BJ (cell line): Measurements from ENCODE around the gene ALCAM. TPM values are rescaled to one million over a fixed set of nuclear protein-coding genes. Genes with fewer than 3 reads are reported as not detected.

Source experiments
- CTCF ChIA-PET: fragments of 350-600 bp; formaldehyde crosslinking; extraction: SDS; loops from one replicate; lab custom pipeline; 2021; ENCODE audit warnings: antibody characterized with exemption, inconsistent platforms; lab: Yijun Ruan, JAX
- POLR2A ChIA-PET: fragments of 300-600 bp; sonication (Branson Sonifier 250); formaldehyde crosslinking; extraction: SDS; loops from one replicate; lab custom pipeline; 2021; ENCODE audit warnings: antibody characterized with exemption; lab: Charles Lee
- DNase-seq: peaks from one replicate; pipeline ENCODE4 v3.0.0-alpha.2; 2011; ENCODE audit warnings: low read depth
- H3K27me3 ChIP-seq: 2 replicates; pipeline ENCODE4 v1.6.0; 2011; ENCODE audit warnings: low read length; ENCODE audit not compliant: control insufficient read depth, insufficient read depth
- H3K36me3 ChIP-seq: 2 replicates; pipeline ENCODE4 v1.5.1; 2011; ENCODE audit warnings: low read length; ENCODE audit not compliant: control insufficient read depth, insufficient read depth
- H3K4me3 ChIP-seq: 2 replicates; pipeline ENCODE4 v1.5.1; 2011; ENCODE audit warnings: low read depth, mild to moderate bottlenecking, control low read depth, low read length
- CTCF ChIP-seq: IDR thresholded peaks from 2 replicates; pipeline ENCODE4 v1.5.1; 2011; ENCODE audit warnings: low read depth, mild to moderate bottlenecking, control low read depth, inconsistent platforms, low read length, moderate library complexity; ENCODE audit not compliant: insufficient read depth
- polyA plus RNA-seq: library from polyadenylated mRNA; depleted of rRNA; stranded (reverse); fragments of >200 nt; gene quantifications from 2 replicates; pipeline ENCODE4 v1.2.3, GENCODE V29; 2011

ALCAM gene
- polyA plus RNA-seq, 1 experiment = 89.5 TPM

GRCh38 chr3:105538483-105538882, 171.8 kb downstream of the ALCAM start:
- no peaks in the 10 kb centered on the region for H3K27me3 ChIP-seq
- peaks cover 2% of the 10 kb centered on the region for H3K36me3 ChIP-seq
- H3K4me3 ChIP-seq = no peak overlapping the region
- CTCF ChIA-PET = no interaction called here
- TF ChIP-seq CTCF = no peak
- POLR2A ChIA-PET = no interaction called here
- DNase-seq = no peak

GRCh38 chr3:105539897-105540296, 173.2 kb downstream of the ALCAM start:
- Histone ChIP-seq H3K27me3 (no peaks in the 10 kb centered on the region), H3K36me3 (peaks cover 2% of the 10 kb centered on the region; the same call in 1 of the 2 replicates), H3K4me3 (no peak overlapping the region)
- CTCF ChIA-PET = no interaction called here
- TF ChIP-seq CTCF = no peak
- DNase-seq = no peak
- POLR2A ChIA-PET = no interaction called here

- DNase-seq = no peak
Observed at GRCh38 chr3:105542282-105543019, 175.7 kb downstream of the ALCAM start.

GRCh38 chr3:105545051-105545450, 178.3 kb downstream of the ALCAM start:
- CTCF ChIA-PET = no interaction called here
- H3K36me3 ChIP-seq = peaks cover 3% of the 10 kb centered on the region
- no peak for TF ChIP-seq CTCF

More at GRCh38 chr3:105542282-105543019, 175.7 kb downstream of the ALCAM start:
- Histone ChIP-seq H3K4me3 (no peak overlapping the region), H3K36me3 (peaks cover 2% of the 10 kb centered on the region; the same call in 1 of the 2 replicates), H3K27me3 (no peaks in the 10 kb centered on the region)
- TF ChIP-seq CTCF = no peak
- POLR2A ChIA-PET = no interaction called here
- CTCF ChIA-PET = interaction anchor here (0.9 kb wide), 2 partner anchors 15 to 144 kb away, joined by 3 to 4 read pairs; no protein-coding TSS in a partner anchor

GRCh38 chr3:105553851-105554250, 187.1 kb downstream of the ALCAM start:
- no peaks in the 10 kb centered on the region for H3K36me3 ChIP-seq
- peak; percentile 6 for DNase-seq
- POLR2A ChIA-PET = no interaction called here

More at GRCh38 chr3:105545051-105545450, 178.3 kb downstream of the ALCAM start:
- POLR2A ChIA-PET = no interaction called here
- Histone ChIP-seq H3K27me3 (no peaks in the 10 kb centered on the region), H3K4me3 (no peak overlapping the region)
- no peak for DNase-seq

More at GRCh38 chr3:105553851-105554250, 187.1 kb downstream of the ALCAM start:
- H3K27me3 ChIP-seq = no peaks in the 10 kb centered on the region
- CTCF ChIA-PET = interaction anchor here (0.6 kb wide), 1 partner anchor 598 kb away, joined by 4 read pairs; no protein-coding TSS in a partner anchor
- 0 out of 2 replicates have a peak, but pooled peaks have one; percentile 4 for TF ChIP-seq CTCF
- no peak overlapping the region for H3K4me3 ChIP-seq
